ENCODE measurements around the gene C1QBP.
A peak's percentile ranks its signal among the peaks of the same experiment; 100 is the strongest.
"Not testable (repeated sequence)": the region's sequence is repeated elsewhere in the genome, so short reads cannot be mapped to it uniquely, and the experiment has no call there.

Gene C1QBP

DNA sequence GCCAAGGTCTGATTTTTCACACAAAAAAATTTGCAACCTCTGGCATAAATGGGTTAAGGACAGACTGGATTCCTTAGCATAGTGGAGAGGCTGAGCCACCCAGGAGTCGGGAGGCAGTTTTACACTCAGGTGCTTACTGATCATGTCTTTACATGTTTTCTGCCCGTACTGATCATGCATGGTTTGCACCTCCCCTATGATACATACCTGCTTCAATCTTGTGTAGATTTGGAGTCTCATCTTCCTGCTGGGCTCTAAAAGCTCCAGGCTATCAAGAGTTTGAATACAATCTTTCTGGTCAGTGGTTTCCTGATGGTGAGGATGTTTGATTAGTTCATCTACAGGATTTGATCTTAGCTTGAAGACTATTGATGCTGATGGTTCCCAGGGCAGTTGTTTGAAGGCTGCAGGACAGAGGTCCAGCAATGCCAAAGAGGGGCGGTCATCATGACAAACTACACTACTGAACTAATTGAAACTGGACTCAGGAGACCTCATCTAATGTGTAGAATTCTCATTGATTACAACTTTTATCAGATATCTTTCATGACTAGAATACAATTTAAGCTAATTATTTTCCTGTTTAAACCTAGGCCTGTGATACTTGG lies 6.9 kb downstream of the C1QBP start:
- no peak for DNase-seq (ENCODE audit: low read depth in 2 of 2, low spot score in 1 of 2)

DNA sequence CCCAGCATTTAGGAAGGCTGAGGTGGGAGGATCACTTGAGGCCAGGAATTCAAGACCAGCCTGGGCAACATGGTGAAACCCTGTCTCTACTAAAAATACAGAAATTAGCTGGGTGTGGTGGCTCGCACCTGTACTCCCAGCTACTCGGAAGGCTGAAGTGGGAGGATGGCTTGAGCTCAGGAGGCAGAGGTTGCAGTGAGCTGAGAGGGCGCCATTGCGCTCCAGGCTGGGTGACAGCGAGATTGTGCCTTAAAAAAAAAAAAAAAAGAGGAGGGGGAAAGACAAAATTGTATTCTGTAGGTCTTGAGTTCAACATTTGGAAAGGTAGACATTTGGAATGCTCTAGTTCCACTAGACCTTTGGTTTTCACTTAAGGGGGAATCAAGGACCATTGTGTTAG lies 7.7 kb downstream of the C1QBP start:
- not testable (repeated sequence) for DNase-seq (ENCODE audit: low read depth in 2 of 2, low spot score in 1 of 2)

- no peak for DNase-seq (ENCODE audit: low read depth in 2 of 2, low spot score in 1 of 2)
Measured at GRCh38 chr17:5430413-5430999, 8.4 kb downstream of the C1QBP start.

GRCh38 chr17:5429191-5429887 lies 9.6 kb downstream of the C1QBP start:
- no peak for DNase-seq (ENCODE audit: low read depth in 2 of 2, low spot score in 1 of 2)

DNA sequence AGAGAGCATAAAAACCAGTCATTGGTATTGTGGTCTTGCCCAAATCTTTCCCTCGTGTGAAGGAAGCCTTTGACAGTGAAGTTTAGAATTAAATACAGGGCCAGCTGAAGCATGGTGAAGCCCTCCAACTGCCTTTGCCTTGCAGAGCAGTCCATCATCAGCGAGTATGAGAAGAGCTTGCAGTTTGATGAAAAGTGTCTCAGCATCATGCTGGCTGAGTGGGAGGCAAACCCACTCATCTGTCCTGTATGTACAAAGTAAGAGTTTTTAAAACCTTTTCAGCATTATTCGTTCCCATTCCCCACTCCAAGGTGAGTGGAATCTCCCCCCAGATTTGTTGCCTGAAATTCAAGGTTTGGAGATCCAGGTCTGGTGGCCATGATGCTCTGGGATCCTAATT lies 13.1 kb downstream of the C1QBP start:
- DNase-seq (ENCODE audit: low read depth in 2 of 2, low spot score in 1 of 2), result no peak

GRCh38 chr17:5424909-5425308 lies 14.0 kb downstream of the C1QBP start:
- DNase-seq (ENCODE audit: low read depth in 2 of 2, low spot score in 1 of 2), result no peak

- DNase-seq (ENCODE audit: low read depth in 2 of 2, low spot score in 1 of 2), result no peak
Measured at GRCh38 chr17:5422505-5422904, 16.4 kb downstream of the C1QBP start.

DNA sequence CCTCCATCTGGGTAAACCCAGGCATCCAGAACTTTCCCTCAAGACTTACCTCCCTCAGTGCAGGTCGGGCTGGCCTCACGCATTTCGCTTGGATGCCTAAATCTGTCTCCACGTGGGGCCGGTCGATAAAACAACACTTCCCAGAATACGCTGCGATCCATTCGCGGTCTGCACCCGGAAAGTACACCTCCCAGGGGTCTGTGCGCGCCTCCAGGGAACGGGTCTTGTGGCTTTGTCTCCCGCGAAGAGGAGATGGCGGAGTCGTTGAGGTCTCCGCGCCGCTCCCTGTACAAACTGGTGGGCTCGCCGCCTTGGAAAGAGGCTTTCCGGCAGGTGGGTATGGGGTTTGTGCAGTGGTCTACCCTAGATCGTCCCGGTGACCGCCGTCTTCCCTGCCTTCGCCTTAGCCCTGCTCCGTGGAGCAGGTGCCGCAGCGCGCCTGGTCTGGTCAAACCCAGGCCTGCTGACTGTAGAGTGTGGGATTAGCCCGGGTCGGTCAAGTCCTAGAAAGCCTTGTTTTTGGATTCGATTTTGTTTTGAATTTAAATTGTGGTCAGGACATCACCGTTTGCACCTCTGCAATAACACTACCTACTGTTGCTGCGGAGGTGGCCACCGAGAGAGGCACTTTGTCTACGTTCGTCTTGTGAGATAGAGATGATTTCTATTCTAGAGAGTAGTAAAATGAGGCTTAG lies 18.8 kb downstream of the C1QBP start, which contains the start of gene RPAIN:
TSS of gene RPAIN (plus strand) at position 224 of the 695 bp plus-strand sequence. CDS start at position 253, 29 bp downstream.
- peak; percentile 63 to 78 for DNase-seq (ENCODE audit: low read depth in 2 of 2, low spot score in 1 of 2)

- DNase-seq (ENCODE audit: low read depth in 2 of 2, low spot score in 1 of 2), result peak; percentile 90 to 93
Measured at GRCh38 chr17:5419356-5419958, 19.5 kb downstream of the C1QBP start, which contains the start of gene NUP88. NUP88 (minus strand) TSS chr17:5419662; CDS start chr17:5419650, 12 bp downstream.

DNA sequence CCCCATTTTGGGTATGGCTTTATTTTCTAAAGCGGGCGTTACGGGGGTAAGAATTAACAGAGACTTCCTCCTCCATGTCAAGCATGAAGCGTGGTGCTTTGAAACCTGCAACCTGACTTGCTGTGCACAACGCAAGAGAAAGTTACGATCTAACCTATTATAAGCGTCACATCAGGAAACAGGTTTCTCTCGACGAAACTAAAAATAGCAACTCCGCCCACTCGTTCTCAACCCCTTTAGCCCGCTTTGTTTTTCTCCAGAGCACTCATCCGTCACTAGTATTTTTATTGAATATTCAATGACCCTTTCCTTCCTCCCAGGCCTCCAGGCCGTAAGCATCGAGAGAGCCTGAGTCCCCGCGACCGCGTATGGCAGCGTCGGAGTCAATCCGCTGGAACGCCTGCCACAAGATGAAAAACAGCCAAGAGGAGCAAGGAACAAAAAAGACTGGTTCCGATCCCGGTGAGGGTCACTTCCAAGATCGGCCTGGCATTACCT lies 20.0 kb downstream of the C1QBP start:
- peak; percentile 30 to 35 for DNase-seq (ENCODE audit: low read depth in 2 of 2, low spot score in 1 of 2)

- DNase-seq (ENCODE audit: low read depth in 2 of 2, low spot score in 1 of 2), result no peak
Measured at GRCh38 chr17:5416901-5417300, 22.1 kb downstream of the C1QBP start.

DNA sequence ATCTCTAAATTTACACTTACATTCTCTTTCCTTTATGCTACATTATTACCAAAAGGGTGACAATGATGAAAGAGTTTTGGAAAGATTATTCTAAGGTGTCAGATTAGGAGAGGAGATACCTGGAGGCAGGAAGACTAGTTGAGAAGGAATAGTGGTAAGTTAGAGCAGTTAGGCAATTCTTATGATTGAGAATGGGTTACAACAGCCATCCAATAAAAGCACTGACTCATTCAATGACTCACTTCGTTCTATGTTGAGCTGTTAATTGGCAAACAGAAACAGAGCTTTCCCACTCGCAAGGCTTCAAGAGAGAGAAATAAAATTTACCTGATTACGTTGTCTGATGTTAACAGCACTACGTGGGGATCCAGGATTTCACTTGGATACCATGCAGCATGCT lies 25.3 kb downstream of the C1QBP start:
- no peak for DNase-seq (ENCODE audit: low read depth in 2 of 2, low spot score in 1 of 2)

DNA sequence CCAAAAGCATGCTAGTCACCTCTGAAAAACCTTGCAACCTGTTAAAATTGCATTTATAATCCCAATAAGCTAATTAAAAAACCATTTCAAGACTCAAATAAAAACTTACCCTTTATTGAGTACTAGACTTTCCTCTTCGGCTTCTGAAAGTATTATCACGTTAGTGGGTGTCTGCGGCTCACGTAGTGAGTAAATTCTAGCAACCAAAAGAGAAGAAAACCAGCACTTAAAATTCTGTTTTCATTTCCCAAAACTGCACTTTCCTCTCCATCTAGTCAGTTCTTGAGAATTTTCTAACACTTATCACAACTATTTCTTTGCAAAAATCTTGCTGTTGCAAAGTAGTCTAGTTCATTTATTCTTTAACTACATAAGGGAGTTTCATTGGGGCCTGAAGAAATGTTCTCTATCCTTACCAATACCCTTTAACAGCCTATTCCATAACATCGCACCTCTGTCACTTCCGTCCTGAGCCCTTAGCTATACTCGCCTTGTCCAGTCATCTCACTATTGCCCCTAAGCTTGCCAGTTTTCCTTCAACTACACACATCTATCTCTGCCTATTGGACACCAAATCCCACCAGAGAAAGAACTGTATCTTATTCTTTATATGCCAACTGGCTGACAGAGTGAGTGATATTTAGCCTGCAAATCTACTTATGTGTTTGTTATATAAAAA lies 28.2 kb downstream of the C1QBP start:
- DNase-seq (ENCODE audit: low read depth in 2 of 2, low spot score in 1 of 2), result no peak

DNA sequence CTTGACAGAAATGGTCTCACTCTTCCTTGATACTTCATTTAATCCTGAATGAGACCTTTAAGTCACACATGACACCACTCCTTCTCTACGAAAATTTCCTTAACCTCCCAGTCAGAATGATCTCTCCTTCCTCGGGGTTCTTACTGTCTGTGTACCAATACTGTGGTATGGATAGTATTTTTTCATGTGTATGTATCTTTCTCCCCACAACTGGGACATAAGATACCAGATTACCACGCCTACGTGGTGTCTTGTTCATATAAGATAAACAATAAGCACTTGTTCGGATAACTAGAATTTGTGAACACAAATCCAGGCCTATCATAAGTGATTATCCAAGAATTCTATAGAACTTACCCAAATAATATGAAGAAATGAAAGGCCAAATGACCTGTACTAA lies 30.8 kb downstream of the C1QBP start:
- DNase-seq (ENCODE audit: low read depth in 2 of 2, low spot score in 1 of 2), result no peak

GRCh38 chr17:5405400-5405799 lies 33.6 kb downstream of the C1QBP start:
- DNase-seq (ENCODE audit: low read depth in 2 of 2, low spot score in 1 of 2), result no peak

- DNase-seq (ENCODE audit: low read depth in 2 of 2, low spot score in 1 of 2), result no peak
Measured at GRCh38 chr17:5399767-5400166, 39.2 kb downstream of the C1QBP start.

- no peak for DNase-seq (ENCODE audit: low read depth in 2 of 2, low spot score in 1 of 2)
Measured at GRCh38 chr17:5396612-5397011, 42.3 kb downstream of the C1QBP start.

- no peak for DNase-seq (ENCODE audit: low read depth in 2 of 2, low spot score in 1 of 2)
Measured at GRCh38 chr17:5391678-5392077, 47.3 kb downstream of the C1QBP start.
